Skeletal muscle satellite cell (primary cell): Measurements from ENCODE around the gene TMOD1.
"Not testable (repeated sequence)": the region's sequence is repeated elsewhere in the genome, so short reads cannot be mapped to it uniquely, and the experiment has no call there.

Experiments used
- H3K27me3 ChIP-seq: 2 replicates; pipeline ENCODE4 v1.7.0; 2013; ENCODE audit warnings: low read length; ENCODE audit not compliant: control insufficient read depth, insufficient read depth
- H3K36me3 ChIP-seq: 2 replicates; pipeline ENCODE4 v1.7.0; 2013; ENCODE audit warnings: mild to moderate bottlenecking, control low read depth, low read length; ENCODE audit not compliant: insufficient read depth
- H3K4me1 ChIP-seq: 2 replicates; pipeline ENCODE4 v1.7.0; 2013; ENCODE audit warnings: low read length; ENCODE audit not compliant: control insufficient read depth, insufficient read depth
- H3K4me2 ChIP-seq: 2 replicates; pipeline ENCODE4 v1.7.0; 2013; ENCODE audit warnings: mild to moderate bottlenecking, low read length
- H3K4me3 ChIP-seq: 2 replicates; pipeline ENCODE4 v1.7.0; 2013; ENCODE audit warnings: low read length
- H3K9ac ChIP-seq: 2 replicates; pipeline ENCODE4 v1.7.0; 2013; ENCODE audit warnings: mild to moderate bottlenecking, low read depth, low read length, moderate library complexity
- H3K9me3 ChIP-seq: replicated peaks from 2 replicates; pipeline ENCODE4 v1.7.0; 2013; ENCODE audit warnings: mild to moderate bottlenecking, control low read depth, low read length

Gene TMOD1

GRCh38 chr9:97620063-97620462 lies 118.6 kb downstream of the TMOD1 start:
- not testable (repeated sequence) for H3K4me2 ChIP-seq, H3K9ac ChIP-seq, H3K27me3 ChIP-seq, H3K9me3 ChIP-seq, H3K36me3 ChIP-seq, H3K4me1 ChIP-seq, H3K4me3 ChIP-seq

- not testable (repeated sequence) for H3K4me3 ChIP-seq, H3K9me3 ChIP-seq, H3K27me3 ChIP-seq, H3K4me2 ChIP-seq, H3K9ac ChIP-seq, H3K4me1 ChIP-seq
- peaks cover 13% of the 10 kb centered on the region for H3K36me3 ChIP-seq
Measured at GRCh38 chr9:97622483-97622882, 121.0 kb downstream of the TMOD1 start.

- no peak overlapping the region for H3K4me2 ChIP-seq
- no peaks in the 10 kb centered on the region for H3K27me3 ChIP-seq
- no peak overlapping the region for H3K4me3 ChIP-seq
- H3K36me3 ChIP-seq = peaks cover 13% of the 10 kb centered on the region
- no peaks in the 10 kb centered on the region for H3K9me3 ChIP-seq
- no peaks in the 10 kb centered on the region for H3K4me1 ChIP-seq
- H3K9ac ChIP-seq = no peak overlapping the region
Measured at GRCh38 chr9:97623946-97624345, 122.5 kb downstream of the TMOD1 start.

- Histone ChIP-seq H3K4me3 (no peak overlapping the region), H3K9me3 (no peaks in the 10 kb centered on the region), H3K4me1 (no peaks in the 10 kb centered on the region), H3K36me3 (peaks cover 13% of the 10 kb centered on the region), H3K9ac (no peak overlapping the region), H3K27me3 (no peaks in the 10 kb centered on the region), H3K4me2 (no peak overlapping the region)
Measured at GRCh38 chr9:97625620-97626019, 124.2 kb downstream of the TMOD1 start.

- Histone ChIP-seq H3K4me3 (no peak overlapping the region), H3K4me2 (no peak overlapping the region), H3K9ac (no peak overlapping the region), H3K27me3 (no peaks in the 10 kb centered on the region), H3K4me1 (peaks cover 8% of the 10 kb centered on the region), H3K36me3 (peaks cover 5% of the 10 kb centered on the region), H3K9me3 (no peaks in the 10 kb centered on the region)
Measured at GRCh38 chr9:97627624-97628023, 126.2 kb downstream of the TMOD1 start.

- no peak overlapping the region for H3K4me2 ChIP-seq
- H3K27me3 ChIP-seq = no peaks in the 10 kb centered on the region
- no peaks in the 10 kb centered on the region for H3K9me3 ChIP-seq
- peaks cover 8% of the 10 kb centered on the region for H3K4me1 ChIP-seq
- no peak overlapping the region for H3K9ac ChIP-seq
- H3K4me3 ChIP-seq = no peak overlapping the region
- H3K36me3 ChIP-seq = peaks cover 5% of the 10 kb centered on the region
Measured at GRCh38 chr9:97628668-97629067, 127.2 kb downstream of the TMOD1 start.

- Histone ChIP-seq H3K36me3 (peaks cover 5% of the 10 kb centered on the region), H3K9me3 (no peaks in the 10 kb centered on the region), H3K27me3 (no peaks in the 10 kb centered on the region), H3K4me2 (no peak overlapping the region), H3K4me1 (peaks cover 8% of the 10 kb centered on the region), H3K9ac (no peak overlapping the region), H3K4me3 (no peak overlapping the region)
Measured at GRCh38 chr9:97629156-97629555, 127.7 kb downstream of the TMOD1 start.

- peaks cover 18% of the 10 kb centered on the region for H3K4me1 ChIP-seq
- H3K4me2 ChIP-seq = no peak overlapping the region
- H3K9ac ChIP-seq = no peak overlapping the region
- H3K27me3 ChIP-seq = no peaks in the 10 kb centered on the region
- no peak overlapping the region for H3K4me3 ChIP-seq
- H3K36me3 ChIP-seq = peaks cover under 1% of the 10 kb centered on the region
- H3K9me3 ChIP-seq = no peaks in the 10 kb centered on the region
Measured at GRCh38 chr9:97630591-97630990, 129.1 kb downstream of the TMOD1 start.

GRCh38 chr9:97632248-97632984 lies 130.9 kb downstream of the TMOD1 start:
- peak overlapping the region; percentile 96 for H3K4me3 ChIP-seq
- H3K4me2 ChIP-seq = peak overlapping the region; percentile 92
- peak overlapping the region; percentile 95 for H3K9ac ChIP-seq
- peaks cover 27% of the 10 kb centered on the region for H3K4me1 ChIP-seq
- H3K27me3 ChIP-seq = no peaks in the 10 kb centered on the region
- no peaks in the 10 kb centered on the region for H3K36me3 ChIP-seq
- no peaks in the 10 kb centered on the region for H3K9me3 ChIP-seq

GRCh38 chr9:97632985-97633858 lies 131.8 kb downstream of the TMOD1 start, which contains the start of the genes NCBP1 and TSTD2:
Gene NCBP1, plus strand, starts transcription at chr9:97633821. Its CDS starts 61 bp downstream, at chr9:97633882.
Gene TSTD2, minus strand, starts transcription at chr9:97633368. Its CDS starts 5,806 bp downstream, at chr9:97627562.
- Histone ChIP-seq H3K4me1 (peaks cover 30% of the 10 kb centered on the region), H3K4me2 (peak within 1 kb of the TSS; percentile 92), H3K9ac (peak within 1 kb of the TSS; percentile 95), H3K4me3 (peak within 1 kb of the TSS; percentile 96), H3K36me3 (no peaks in the 10 kb centered on the region), H3K27me3 (no peaks in the 10 kb centered on the region), H3K9me3 (no peaks in the 10 kb centered on the region)

GRCh38 chr9:97633859-97634490 lies 132.5 kb downstream of the TMOD1 start:
- Histone ChIP-seq H3K4me3 (peak overlapping the region; percentile 96), H3K9me3 (no peaks in the 10 kb centered on the region), H3K27me3 (no peaks in the 10 kb centered on the region), H3K4me1 (peaks cover 37% of the 10 kb centered on the region), H3K9ac (peak overlapping the region; percentile 95), H3K36me3 (no peaks in the 10 kb centered on the region), H3K4me2 (peak overlapping the region; percentile 92)
